SU-DHL-6 (cell line): ENCODE data around the gene LIPK.

Source experiments
- H2AFZ ChIP-seq: fragments of 200-600 bp; sonication (generic); 2 replicates; pipeline ENCODE4 v1.6.1; 2014; ENCODE audit warnings: low read depth, mild to moderate bottlenecking, moderate library complexity, mixed read lengths, antibody characterized with exemption, low read length; ENCODE audit not compliant: severe bottlenecking
- H3F3A ChIP-seq: fragments of 200-600 bp; shearing (Covaris generic); 2 replicates; pipeline ENCODE4 v1.6.0; 2016; ENCODE audit warnings: antibody characterized with exemption, mild to moderate bottlenecking; ENCODE audit not compliant: insufficient read depth
- H3K27ac ChIP-seq: fragments of 200-600 bp; sonication (generic); 2 replicates; pipeline ENCODE4 v1.5.1; 2016; ENCODE audit warnings: low read depth, mild to moderate bottlenecking, low read length, moderate library complexity, mixed read lengths
- H3K27me3 ChIP-seq: fragments of 200-600 bp; sonication (generic), shearing (Covaris generic); 2 replicates; pipeline ENCODE4 v1.6.0; 2014; ENCODE audit warnings: mild to moderate bottlenecking, low read length
- H3K36me3 ChIP-seq: fragments of 200-600 bp; sonication (generic); 2 replicates; pipeline ENCODE4 v1.6.1; 2014; ENCODE audit warnings: mild to moderate bottlenecking, low read length, mixed read lengths
- H3K4me2 ChIP-seq: fragments of 300-600, 200-600 bp; shearing (Covaris generic), sonication (generic); 2 replicates; pipeline ENCODE4 v1.6.0; 2014; ENCODE audit warnings: low read length, low read depth, mild to moderate bottlenecking; ENCODE audit not compliant: poor library complexity, severe bottlenecking
- H3K4me3 ChIP-seq: fragments of 200-600 bp; sonication (generic); 2 replicates; pipeline ENCODE4 v1.5.1; 2014; ENCODE audit warnings: antibody characterized with exemption, low read length, mild to moderate bottlenecking, mixed read lengths; ENCODE audit not compliant: insufficient read depth, poor library complexity, severe bottlenecking
- H3K79me2 ChIP-seq: fragments of 200-600 bp; sonication (generic); 2 replicates; pipeline ENCODE4 v1.6.1; 2014; ENCODE audit warnings: mild to moderate bottlenecking, low read length, moderate library complexity; ENCODE audit not compliant: insufficient read depth
- H3K9ac ChIP-seq: fragments of 200-600 bp; sonication (generic); 2 replicates; pipeline ENCODE4 v1.7.0; 2014; ENCODE audit warnings: mild to moderate bottlenecking, low read length
- H3K9me2 ChIP-seq: fragments of 200-600 bp; sonication (generic); replicated peaks from 2 replicates; pipeline ENCODE4 v1.6.1; 2014; ENCODE audit warnings: low read length; ENCODE audit not compliant: insufficient read depth
- H3K9me3 ChIP-seq: fragments of 200-600 bp; sonication (generic); 2 replicates; pipeline ENCODE4 v1.6.1; 2014; ENCODE audit warnings: low read length, mixed read lengths; ENCODE audit not compliant: insufficient read depth
- H4K20me1 ChIP-seq: fragments of 200-600 bp; sonication (generic); 2 replicates; pipeline ENCODE4 v1.6.1; 2014; ENCODE audit warnings: low read depth, mild to moderate bottlenecking, antibody characterized with exemption, low read length, moderate library complexity, mixed read lengths
- EZH2phosphoT487 ChIP-seq: fragments of 200-600 bp; sonication (generic), shearing (Covaris generic); conservative IDR thresholded peaks from 2 replicates; pipeline ENCODE4 v1.6.1; 2018; ENCODE audit warnings: mild to moderate bottlenecking, antibody characterized with exemption, low read length, moderate library complexity, mixed read lengths
- TF ChIP-seq, protein P1 (sequence below): fragments of 200-600 bp; sonication (generic); IDR thresholded peaks from one replicate; pipeline ENCODE4 v1.5.1; 2017; ENCODE audit warnings: antibody characterized with exemption, mild to moderate bottlenecking, low read length, moderate library complexity; ENCODE audit not compliant: insufficient read depth, poor library complexity, severe bottlenecking

LIPK gene

DNA sequence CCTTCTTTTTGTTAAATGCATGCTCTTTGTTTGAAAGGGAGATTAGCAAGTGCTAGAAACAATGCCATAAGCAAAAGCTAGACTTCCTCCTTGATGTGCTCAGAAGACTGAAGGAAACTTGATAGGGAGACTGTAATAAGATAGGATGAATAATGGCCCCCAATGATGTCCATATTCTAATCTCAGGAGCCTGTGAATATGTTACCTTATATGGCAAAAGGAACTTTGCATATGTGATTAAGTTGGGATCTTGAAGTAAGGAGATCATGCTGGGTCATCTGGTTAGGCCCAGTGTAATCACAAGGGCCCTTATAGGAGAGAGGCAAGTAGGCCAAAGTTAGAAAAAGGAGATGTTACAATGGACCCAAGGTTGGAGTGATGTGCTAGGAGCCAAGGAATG is 82.9 kb downstream of the LIPK start:
- TF ChIP-seq, protein P1, sequence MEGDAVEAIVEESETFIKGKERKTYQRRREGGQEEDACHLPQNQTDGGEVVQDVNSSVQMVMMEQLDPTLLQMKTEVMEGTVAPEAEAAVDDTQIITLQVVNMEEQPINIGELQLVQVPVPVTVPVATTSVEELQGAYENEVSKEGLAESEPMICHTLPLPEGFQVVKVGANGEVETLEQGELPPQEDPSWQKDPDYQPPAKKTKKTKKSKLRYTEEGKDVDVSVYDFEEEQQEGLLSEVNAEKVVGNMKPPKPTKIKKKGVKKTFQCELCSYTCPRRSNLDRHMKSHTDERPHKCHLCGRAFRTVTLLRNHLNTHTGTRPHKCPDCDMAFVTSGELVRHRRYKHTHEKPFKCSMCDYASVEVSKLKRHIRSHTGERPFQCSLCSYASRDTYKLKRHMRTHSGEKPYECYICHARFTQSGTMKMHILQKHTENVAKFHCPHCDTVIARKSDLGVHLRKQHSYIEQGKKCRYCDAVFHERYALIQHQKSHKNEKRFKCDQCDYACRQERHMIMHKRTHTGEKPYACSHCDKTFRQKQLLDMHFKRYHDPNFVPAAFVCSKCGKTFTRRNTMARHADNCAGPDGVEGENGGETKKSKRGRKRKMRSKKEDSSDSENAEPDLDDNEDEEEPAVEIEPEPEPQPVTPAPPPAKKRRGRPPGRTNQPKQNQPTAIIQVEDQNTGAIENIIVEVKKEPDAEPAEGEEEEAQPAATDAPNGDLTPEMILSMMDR = no peak
- TF ChIP-seq EZH2phosphoT487 = no peak
- Histone ChIP-seq H3K27me3 (no peaks in the 10 kb centered on the region), H2AFZ (no peak overlapping the region), H4K20me1 (no peaks in the 10 kb centered on the region), H3K4me3 (no peak overlapping the region), H3K27ac (no peak overlapping the region), H3K9ac (no peak overlapping the region), H3K9me2 (no peaks in the 10 kb centered on the region), H3K36me3 (no peaks in the 10 kb centered on the region), H3K4me2 (no peak overlapping the region), H3K79me2 (no peaks in the 10 kb centered on the region), H3K9me3 (no peaks in the 10 kb centered on the region), H3F3A (no peaks in the 10 kb centered on the region)

DNA sequence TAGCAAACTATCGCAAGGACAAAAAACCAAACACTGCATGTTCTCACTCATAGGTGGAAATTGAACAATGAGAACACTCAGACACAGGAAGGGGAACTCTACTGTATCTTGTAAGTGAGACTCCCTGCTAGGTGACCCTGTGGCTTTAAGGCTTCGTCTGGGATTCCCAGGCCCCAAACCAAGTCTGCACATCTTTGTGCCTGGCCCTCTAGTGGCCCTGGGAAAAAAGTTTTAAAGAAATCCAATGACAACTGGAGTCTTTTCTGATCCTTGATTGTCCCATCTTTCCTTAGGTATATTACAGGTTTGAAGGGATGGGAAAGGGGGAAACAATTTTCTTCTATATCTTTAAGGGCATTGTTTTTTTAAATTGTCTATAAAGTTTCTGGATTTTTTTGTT is 85.9 kb downstream of the LIPK start:
- TF ChIP-seq, protein P1 = peak; percentile 20
- no peak for TF ChIP-seq EZH2phosphoT487
- Histone ChIP-seq H2AFZ (no peak overlapping the region), H3K4me2 (no peak overlapping the region)

DNA sequence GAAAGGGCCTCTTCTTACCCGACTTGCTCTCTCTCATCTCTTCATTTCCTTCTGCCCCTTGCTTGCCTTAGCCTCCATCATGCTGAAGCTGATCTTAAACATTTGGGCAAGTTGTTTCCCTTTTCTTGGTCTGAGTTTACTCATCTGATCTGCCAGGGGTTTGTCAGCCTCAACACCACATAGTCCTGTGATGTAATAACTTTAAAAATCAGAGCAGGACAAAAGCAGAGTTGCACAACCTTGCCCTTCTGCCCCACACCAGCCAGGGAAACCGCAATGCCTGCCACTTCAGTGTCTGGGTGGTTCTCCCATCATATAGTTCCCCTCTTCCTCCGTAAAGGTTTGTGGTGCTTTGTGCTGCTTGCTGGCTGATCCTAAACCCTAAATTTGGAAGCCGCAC is 86.6 kb downstream of the LIPK start:
- Histone ChIP-seq H3K36me3 (no peaks in the 10 kb centered on the region), H2AFZ (no peak overlapping the region), H3K4me2 (no peak overlapping the region)

More for the DNA sequence above, 85.9 kb downstream of the LIPK start:
- Histone ChIP-seq H3K27me3 (no peaks in the 10 kb centered on the region), H3K9ac (no peak overlapping the region), H3K27ac (no peak overlapping the region), H3K9me2 (no peaks in the 10 kb centered on the region), H4K20me1 (no peaks in the 10 kb centered on the region), H3K36me3 (no peaks in the 10 kb centered on the region), H3K4me3 (no peak overlapping the region), H3K9me3 (no peaks in the 10 kb centered on the region), H3K79me2 (no peaks in the 10 kb centered on the region), H3F3A (no peaks in the 10 kb centered on the region)

More for the DNA sequence above, 86.6 kb downstream of the LIPK start:
- Histone ChIP-seq H3K27me3 (no peaks in the 10 kb centered on the region), H3K9me3 (no peaks in the 10 kb centered on the region), H3K9ac (no peak overlapping the region), H3K27ac (no peak overlapping the region), H3F3A (no peaks in the 10 kb centered on the region), H4K20me1 (no peaks in the 10 kb centered on the region), H3K4me3 (no peak overlapping the region), H3K79me2 (no peaks in the 10 kb centered on the region), H3K9me2 (no peaks in the 10 kb centered on the region)
- TF ChIP-seq, protein P1 = no peak
- TF ChIP-seq EZH2phosphoT487 = no peak
